Measurements from ENCODE around the gene MFSD12.
A peak's percentile ranks its signal among the peaks of the same experiment; 100 is the strongest.
"Not testable (repeated sequence)": the region's sequence is repeated elsewhere in the genome, so short reads cannot be mapped to it uniquely, and the experiment has no call there.

MFSD12 gene

GRCh38 chr19:3523361-3524077 is 33.9 kb downstream of the MFSD12 start:
- DNase-seq (ENCODE audit: low read depth, low spot score) = no peak

DNA sequence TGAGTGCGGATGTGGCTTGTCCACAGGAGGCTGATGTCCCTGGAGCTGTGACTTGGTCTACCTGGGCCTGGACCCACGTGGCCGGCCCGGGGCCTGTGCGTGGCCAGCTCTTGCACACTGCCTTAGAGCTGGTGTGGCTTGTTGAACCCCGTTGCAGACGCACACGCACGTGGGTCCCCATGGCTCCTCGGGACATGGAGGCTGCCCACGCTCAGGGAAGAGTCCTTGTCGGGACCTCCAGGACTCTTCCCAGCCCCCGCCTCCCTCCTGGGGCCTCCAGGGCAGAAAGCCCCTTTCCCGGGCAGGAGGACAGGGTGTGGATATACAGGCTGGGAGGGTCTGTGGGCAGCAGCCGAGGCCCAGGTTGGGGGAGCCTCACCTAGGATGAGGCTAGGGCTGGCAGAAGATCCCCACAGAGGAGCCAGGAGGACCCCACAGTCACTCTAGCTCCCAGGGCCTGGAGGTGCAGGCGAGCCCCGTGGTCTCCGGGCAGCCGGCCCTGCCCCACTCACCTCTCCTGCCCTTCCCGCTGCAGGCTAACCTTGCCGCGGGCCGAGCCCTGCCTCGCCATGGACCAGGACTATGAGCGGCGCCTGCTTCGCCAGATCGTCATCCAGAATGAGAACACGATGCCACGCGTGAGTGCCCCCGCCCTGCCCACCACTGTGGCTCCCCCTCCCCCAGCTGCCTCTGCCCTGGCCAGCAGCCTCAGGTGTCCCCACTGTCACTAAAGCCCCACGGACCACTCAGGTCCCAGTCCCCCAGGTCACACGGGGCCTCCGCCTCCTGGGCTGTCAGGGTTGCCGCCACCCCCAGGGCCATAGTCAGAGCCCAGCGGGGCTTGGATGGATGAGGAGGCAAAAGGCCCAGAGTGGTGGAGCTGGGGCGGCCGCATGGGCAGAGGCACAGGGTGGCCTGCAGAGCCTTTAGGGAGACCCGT is 34.7 kb downstream of the MFSD12 start:
- no peak for DNase-seq (ENCODE audit: low read depth, low spot score)

- no peak for DNase-seq (ENCODE audit: low read depth, low spot score)
These were observed 36.3 kb downstream of the MFSD12 start for GRCh38 chr19:3521104-3521445.

DNA sequence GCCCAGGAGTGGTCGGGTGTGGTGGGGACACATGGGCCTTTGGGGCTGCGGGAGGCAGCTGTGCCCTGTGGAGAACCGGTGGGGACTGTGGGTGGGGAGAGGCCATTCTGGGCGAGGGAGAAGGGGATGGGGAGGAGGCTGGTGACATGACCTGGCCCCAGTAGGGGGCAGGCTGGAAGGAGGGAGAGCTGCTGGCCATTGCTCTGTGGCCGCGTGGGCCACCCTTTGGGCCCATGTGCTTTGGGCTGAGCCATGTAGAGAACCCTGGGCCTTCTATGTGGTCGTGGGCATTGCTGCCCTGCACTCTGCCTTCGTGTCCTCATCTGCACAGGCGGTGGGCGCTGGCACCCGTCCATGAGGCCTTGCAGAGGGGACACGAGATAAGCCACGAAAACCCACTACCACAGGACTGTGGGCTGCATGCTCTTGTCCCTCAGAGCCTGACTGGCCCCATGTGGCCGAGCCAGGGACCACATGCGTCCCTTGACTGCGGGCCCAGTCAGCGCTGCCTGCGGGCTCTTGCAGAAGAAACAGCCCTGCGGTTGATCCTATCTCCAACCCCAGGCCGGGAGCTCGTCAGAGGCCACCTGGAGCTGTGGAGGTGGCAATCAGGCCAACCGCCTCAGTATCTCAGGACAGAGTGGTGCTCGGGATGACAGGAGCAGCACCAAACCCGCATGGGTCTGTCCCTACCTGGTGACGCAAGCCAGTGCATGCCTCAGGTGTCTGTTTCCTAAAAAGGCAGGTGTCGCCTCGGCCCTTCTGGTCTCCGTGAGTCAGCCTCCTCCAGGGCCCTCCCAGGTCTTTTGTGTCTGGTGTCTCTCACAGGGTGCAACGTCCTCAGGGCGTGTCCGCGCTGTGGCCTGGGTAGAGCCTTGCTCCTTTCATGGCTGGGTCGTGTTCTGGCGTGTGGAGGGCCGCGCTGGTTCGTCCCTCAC is 37.0 kb downstream of the MFSD12 start:
- peak; percentile 90 for DNase-seq (ENCODE audit: low read depth, low spot score)

GRCh38 chr19:3519126-3519525 is 38.3 kb downstream of the MFSD12 start:
- DNase-seq (ENCODE audit: low read depth, low spot score) = peak; percentile 26

DNA sequence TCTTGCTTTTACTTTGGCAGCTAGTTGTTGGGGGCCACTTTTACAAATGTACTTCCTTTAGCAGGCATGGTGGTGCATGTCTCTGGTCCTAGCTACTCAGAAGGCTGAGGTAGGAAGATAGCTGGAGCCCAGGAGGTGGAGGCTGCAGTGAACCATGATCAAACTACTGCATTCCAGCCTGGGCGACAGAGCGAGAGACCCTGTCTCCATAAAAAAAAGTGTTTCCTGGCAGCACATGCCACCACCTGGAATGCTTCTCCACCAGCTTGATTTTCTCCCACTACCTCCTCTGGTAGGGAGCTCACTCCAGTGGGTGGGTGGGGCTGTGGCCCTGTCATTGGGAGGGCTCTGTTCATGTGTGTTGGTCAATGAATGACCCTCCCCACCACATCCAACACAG is 38.7 kb downstream of the MFSD12 start:
- DNase-seq (ENCODE audit: low read depth, low spot score) = no peak

DNA sequence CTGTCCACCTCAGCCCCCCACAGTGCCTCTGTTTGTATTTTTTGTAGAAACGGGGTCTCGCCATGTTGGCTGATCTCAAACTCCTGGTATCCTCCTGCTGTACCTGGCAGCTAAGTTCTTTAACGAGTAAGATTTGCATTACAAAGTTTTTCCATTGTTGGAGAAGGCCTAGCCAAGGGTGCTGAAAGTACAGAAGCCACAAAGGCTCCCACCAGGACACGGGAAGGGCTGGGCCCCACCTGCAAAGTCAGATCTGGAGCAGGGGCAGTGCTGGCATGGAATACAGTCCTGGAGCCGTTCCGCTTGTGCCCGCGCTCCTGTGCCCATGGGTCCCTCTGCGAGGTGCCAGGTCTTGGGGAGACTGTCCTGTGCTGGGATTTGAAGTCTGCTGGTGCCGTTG is 39.1 kb downstream of the MFSD12 start:
- DNase-seq (ENCODE audit: low read depth, low spot score) = peak; percentile 47

- no peak for DNase-seq (ENCODE audit: low read depth, low spot score)
These were observed 39.7 kb downstream of the MFSD12 start for GRCh38 chr19:3517638-3518037.

- DNase-seq (ENCODE audit: low read depth, low spot score) = no peak
These were observed 40.6 kb downstream of the MFSD12 start for GRCh38 chr19:3516675-3517207.

DNA sequence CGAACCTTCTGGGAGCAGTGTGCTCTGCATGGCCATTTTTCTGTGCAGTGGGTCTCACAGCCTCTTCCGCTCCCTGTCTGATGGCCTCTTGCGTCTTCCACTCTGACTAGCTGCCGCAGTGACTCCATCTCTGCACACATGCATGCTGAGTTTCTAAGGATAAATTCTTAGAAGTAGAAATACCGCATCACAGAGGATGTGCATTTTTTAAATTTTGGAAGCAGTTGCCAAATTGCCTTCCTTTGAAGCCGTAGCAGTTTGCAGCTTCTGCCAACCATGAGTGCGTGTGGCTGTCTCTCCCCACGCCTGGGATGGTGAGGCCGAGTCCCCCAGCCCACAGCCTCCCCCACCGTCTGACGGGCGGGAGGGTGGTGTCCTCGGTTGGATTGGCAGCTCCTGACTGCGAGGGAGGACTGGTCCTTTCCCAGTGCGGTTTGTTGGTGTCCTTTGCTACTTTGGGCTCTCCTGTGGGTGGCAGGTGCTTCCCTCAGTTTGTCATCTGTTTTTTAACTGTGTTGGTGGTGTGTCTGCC is 41.4 kb downstream of the MFSD12 start:
- no peak for DNase-seq (ENCODE audit: low read depth, low spot score)

DNA sequence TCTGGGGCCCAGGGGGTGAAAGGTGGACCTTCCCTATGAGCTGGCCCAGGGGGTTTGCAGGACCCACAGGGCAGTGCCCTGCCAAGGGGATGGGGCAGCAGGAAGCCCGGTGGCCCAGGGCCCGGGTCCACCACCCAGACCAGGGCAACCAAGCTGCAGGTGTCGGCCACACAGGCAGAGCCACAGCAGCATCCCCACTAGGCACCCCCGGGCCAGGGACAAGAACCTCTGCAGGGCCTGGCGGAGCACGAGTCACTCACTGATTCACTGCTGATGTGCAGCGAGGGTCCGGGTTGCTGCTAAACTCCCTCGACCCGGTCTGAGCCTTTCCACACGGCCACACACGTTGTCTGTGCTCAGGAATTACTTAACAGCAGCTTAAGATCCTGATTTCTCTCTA is 42.5 kb downstream of the MFSD12 start:
- no peak for DNase-seq (ENCODE audit: low read depth, low spot score)

DNA sequence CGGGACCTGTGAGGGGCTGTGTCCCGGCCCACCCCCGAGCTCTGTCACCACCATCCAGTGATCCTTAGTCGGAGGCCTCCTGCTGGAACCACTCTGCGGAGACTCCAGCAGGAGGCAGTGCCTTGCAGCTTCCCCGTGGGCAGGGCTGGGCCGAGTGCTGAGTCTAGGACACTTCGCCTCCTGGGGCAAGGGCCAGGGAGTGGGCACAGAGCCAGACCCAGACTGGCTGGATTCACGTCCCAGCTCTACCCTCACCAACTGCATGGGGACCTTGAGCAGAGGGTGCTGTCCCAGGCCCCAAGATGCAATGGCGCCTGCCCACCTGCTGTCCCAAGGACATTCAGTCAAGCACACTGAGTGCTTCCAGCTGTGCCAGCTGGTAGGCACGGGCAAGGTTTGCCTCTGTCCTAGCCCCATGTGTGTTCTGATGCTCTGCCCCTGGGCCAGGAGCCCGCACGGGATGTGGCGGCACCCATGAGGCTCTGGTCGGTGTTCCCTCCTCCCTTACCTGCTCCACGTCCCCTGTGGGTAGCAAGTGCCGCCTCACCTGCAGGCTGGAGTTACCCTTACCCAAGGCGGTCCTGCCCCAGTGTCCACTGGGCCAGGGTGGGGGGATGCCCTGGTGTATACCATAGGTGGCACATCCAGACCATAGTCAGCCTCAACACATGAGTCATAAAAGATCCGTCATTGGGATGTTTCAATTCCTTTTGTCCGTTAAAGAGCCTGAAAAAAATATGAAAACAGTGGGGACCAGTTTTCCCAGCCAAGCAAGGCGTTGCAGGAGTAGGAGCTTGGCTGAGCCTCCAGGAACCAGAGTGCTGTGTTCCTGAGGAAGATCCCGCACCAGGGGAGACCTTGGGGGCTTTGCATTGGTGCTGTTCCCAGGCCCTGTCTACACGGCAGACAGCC is 43.9 kb downstream of the MFSD12 start:
- DNase-seq (ENCODE audit: low read depth, low spot score) = no peak

DNA sequence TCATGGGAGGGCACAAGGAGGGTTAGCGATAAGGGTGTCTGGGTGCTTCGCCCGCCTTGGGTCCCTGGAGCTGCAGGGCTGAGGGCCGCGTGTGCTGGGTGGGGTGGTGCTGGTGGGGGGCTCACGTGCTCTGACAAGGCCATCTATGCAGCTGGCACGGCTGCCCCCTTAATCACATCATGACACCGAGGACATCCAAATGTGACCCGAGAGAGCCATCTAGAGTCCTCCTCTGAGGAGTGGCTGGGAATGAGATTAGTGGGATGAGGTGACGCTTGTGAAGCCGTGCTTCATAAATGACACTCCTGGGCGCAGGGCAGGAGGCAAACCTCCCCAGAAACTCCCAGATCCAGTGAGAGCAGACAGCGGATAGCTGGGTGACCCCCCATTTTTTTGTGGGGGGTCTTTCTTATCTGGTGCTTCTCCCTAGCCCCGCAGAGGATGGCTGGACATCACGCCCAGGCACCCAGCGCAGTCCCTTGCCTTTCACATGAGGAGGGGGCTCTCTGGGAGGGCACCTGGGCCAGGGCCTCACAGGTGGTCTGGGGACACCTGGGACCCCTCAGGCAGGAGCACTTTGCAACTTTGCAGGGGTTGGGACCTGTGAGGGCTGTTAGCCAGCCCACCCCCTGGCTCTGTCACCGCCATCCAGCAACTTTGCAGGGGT is 44.7 kb downstream of the MFSD12 start:
- DNase-seq (ENCODE audit: low read depth, low spot score) = no peak

GRCh38 chr19:3511506-3512251 is 45.7 kb downstream of the MFSD12 start:
- DNase-seq (ENCODE audit: low read depth, low spot score) = no peak

DNA sequence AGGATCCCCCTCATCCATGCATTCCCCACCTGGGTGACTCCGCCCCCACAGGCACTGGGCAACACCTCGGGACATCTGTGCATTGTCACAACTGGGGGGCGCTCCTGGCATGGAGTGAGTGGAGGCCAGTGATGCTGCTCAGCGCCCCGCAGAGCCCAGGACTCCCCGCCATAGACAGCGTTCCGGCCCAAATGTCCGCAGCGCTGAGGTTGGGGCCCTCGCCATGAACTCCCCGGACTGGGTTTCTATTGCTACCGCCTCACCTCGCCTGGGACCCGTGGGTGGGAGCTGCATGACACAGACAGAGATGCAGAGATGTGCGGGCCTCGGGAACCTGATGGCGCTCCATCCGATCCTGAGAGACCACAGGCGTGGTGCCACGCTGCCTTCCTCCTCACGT is 46.7 kb downstream of the MFSD12 start:
- DNase-seq (ENCODE audit: low read depth, low spot score) = no peak

DNA sequence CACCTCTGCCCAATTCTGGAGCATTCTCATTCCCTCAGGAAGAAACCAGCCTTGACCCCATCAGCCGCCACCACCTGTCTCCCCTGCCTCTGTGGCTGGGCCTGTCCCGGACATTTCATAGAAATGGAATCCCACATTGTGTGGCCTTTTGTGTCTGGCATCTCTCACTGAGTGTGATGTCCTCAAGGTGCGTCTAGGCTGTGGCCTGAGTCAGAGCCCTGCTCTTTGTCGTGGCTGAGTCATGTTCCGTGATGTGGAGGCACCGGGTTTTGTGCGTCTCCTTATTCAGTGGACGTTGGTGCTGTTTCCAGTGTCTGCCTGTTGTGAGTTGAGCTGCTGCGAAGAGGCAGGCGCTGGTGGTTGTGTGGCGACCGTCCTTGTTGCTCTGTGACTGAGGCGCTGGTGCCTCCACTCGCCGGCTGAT is 47.8 kb downstream of the MFSD12 start:
- no peak for DNase-seq (ENCODE audit: low read depth, low spot score)

DNA sequence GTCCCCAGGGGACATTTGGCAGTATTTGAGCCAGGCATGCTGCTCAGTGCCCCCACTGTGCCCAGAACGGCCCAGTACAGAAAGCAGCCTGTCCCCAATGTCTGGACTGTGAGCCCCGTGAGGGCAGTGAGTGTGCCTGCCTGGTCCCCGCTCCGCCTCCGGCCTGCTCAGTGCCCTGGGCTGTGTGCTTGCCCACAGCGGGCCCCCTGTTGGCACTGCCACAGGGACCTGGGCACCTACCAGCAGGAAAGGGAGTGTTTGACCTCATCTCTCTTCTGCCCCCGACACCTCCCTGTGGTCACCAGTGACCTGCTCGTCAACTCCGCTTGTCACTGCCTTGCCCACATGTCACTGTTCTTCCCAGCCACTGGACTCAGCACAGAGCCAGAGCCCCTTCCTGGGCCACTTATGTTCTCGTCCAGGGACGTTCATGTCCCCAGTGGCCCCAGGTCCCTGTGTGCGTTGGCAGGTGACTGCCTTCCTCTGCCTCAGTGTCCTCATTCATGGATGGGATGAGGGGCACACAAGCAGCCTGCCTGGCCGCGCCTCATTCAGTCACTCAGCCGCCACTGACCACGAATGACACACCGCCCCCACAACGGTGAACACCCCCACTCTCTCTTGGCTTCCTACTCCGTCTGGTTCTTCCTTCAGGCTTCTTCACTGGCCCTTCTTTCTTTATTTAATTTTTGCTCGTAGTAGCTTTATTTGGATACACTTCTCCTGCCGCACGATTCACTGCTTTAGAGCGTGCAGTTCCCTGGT is 48.4 kb downstream of the MFSD12 start:
- no peak for DNase-seq (ENCODE audit: low read depth, low spot score)

- DNase-seq (ENCODE audit: low read depth, low spot score) = not testable (repeated sequence)
These were observed 49.2 kb downstream of the MFSD12 start for GRCh38 chr19:3508121-3508661.
